K562 (cell line): Measurements from ENCODE around the gene DKK3. TPM values are rescaled to one million over a fixed set of nuclear protein-coding genes. Genes with fewer than 3 reads are reported as not detected.
A peak's percentile ranks its signal among the peaks of the same experiment; 100 is the strongest.

Experiments
- ATAC-seq: fragments of 200-7000 bp; cut with Tn5 transposase; 3 replicates; pipeline ENCODE4 v1.9.1; 2020; ENCODE audit warnings: moderate library complexity
- BruUV-seq: library from RNA; stranded (reverse); fragments of 400-500 nt; replicated peaks from 2 replicates; lab custom pipeline; 2021; lab: Mats Ljungman, UMichigan
- CTCF ChIA-PET: fragments of 300-600 bp; formaldehyde crosslinking; extraction: SDS; loops from one replicate; lab custom pipeline; 2021; ENCODE audit warnings: low intra/inter-chr PET ratio; lab: Yijun Ruan, JAX
- POLR2A ChIA-PET: fragments of 300-600, 350-650 bp; sonication (Branson Sonifier 250); formaldehyde crosslinking; extraction: SDS; loops from one replicate; lab custom pipeline; 2021; ENCODE audit warnings: antibody characterized with exemption, inconsistent platforms; lab: Yijun Ruan, JAX
- DNase-seq, 4 experiments: peaks; one replicate each; pipeline versions ENCODE4 v3.0.0 to v3.0.0-alpha.2; 2011 to 2018; ENCODE audit warnings: low spot score in 3 of 4, mixed read lengths in 3 of 4; ENCODE audit errors: extremely low read depth in 1 of 4
- FAIRE-seq: peaks from 2 replicates; lab custom pipeline; 2011; peaks lifted over from hg19 to GRCh38; lab: Jason Lieb, UNC
- H2AFZ ChIP-seq: 2 replicates; pipeline ENCODE4 v1.6.0; 2011; ENCODE audit warnings: low read depth, low read length, control low read depth, inconsistent platforms
- H3K27ac ChIP-seq: fragments of 200-600 bp; 3 replicates; pipeline ENCODE4 v1.8.0; 2011; ENCODE audit warnings: low read depth, mild to moderate bottlenecking, control low read depth, inconsistent platforms, low read length, moderate library complexity, mixed read lengths; ENCODE audit errors: extremely low read depth
- H3K27me3 ChIP-seq, 2 experiments: fragments of 300-600 bp in 1 of 2; 2 replicates in 1 of 2; 3 replicates in 1 of 2; pipeline versions ENCODE4 v1.6.0 to v1.8.0; 2011; ENCODE audit warnings: inconsistent platforms in 2 of 2, low read length in 2 of 2, mild to moderate bottlenecking in 1 of 2, mixed read lengths in 1 of 2, moderate library complexity in 1 of 2; ENCODE audit not compliant: control insufficient read depth in 2 of 2, insufficient read depth in 2 of 2
- H3K36me3 ChIP-seq: fragments of 300-600 bp; 3 replicates; pipeline ENCODE4 v1.8.0; 2011; ENCODE audit warnings: mild to moderate bottlenecking, low read length, inconsistent platforms; ENCODE audit not compliant: control insufficient read depth, insufficient read depth
- H3K4me1 ChIP-seq, 2 experiments: fragments of 200-600 bp in 1 of 2; replicated peaks in 1 of 2; 2 replicates in 1 of 2; 3 replicates in 1 of 2; pipeline versions ENCODE4 v1.5.1 to v1.8.0; 2011; ENCODE audit warnings: inconsistent platforms in 2 of 2, low read length in 2 of 2, mild to moderate bottlenecking in 1 of 2, mixed read lengths in 1 of 2, moderate library complexity in 1 of 2; ENCODE audit not compliant: control insufficient read depth in 2 of 2, insufficient read depth in 2 of 2
- H3K4me2 ChIP-seq: 2 replicates; pipeline ENCODE4 v1.6.1; 2011; ENCODE audit warnings: low read length, control low read depth, inconsistent platforms, mixed read lengths; ENCODE audit not compliant: insufficient read depth
- H3K4me3 ChIP-seq: fragments of 200-600 bp; sonication (generic), shearing (Covaris generic); 2 replicates; pipeline ENCODE4 v1.5.1; 2016; ENCODE audit warnings: control low read depth, inconsistent platforms
- H3K79me2 ChIP-seq: fragments of 200-600 bp; 3 replicates; pipeline ENCODE4 v1.8.0; 2011; ENCODE audit warnings: low read length, inconsistent platforms; ENCODE audit not compliant: control insufficient read depth, insufficient read depth
- H3K9ac ChIP-seq, 2 experiments: 2 replicates each; pipeline versions ENCODE4 v1.6.0 to v1.6.1; 2011; ENCODE audit warnings: low read depth in 2 of 2, low read length in 2 of 2, control low read depth in 1 of 2, inconsistent platforms in 1 of 2, mild to moderate bottlenecking in 1 of 2, mixed read lengths in 1 of 2; ENCODE audit not compliant: insufficient read depth in 1 of 2
- H3K9me1 ChIP-seq: one replicate; pipeline ENCODE4 v1.6.0; 2011; ENCODE audit warnings: inconsistent platforms, mild to moderate bottlenecking, low read length, moderate library complexity; ENCODE audit not compliant: control insufficient read depth, insufficient read depth
- H3K9me3 ChIP-seq: replicated peaks from 2 replicates; pipeline ENCODE4 v1.5.1; 2011; ENCODE audit warnings: low read depth, low read length, inconsistent platforms; ENCODE audit not compliant: control insufficient read depth, insufficient read depth
- H4K20me1 ChIP-seq: replicated peaks from 2 replicates; pipeline ENCODE4 v1.6.1; 2011; ENCODE audit warnings: low read length, inconsistent platforms, mixed read lengths; ENCODE audit not compliant: control insufficient read depth, insufficient read depth
- FOXM1 ChIP-seq, 2 experiments: fragments of 450-650 bp in 1 of 2; sonication (generic) in 1 of 2; formaldehyde crosslinking in 1 of 2; IDR thresholded peaks; 2 replicates each; pipeline versions ENCODE4 v1.6.1 to v1.9.0; 2017 to 2022; ENCODE audit warnings: low read depth in 2 of 2, mild to moderate bottlenecking in 2 of 2, missing genetic modification reagents in 1 of 2, moderate library complexity in 1 of 2
- HDAC1 ChIP-seq, 2 experiments: fragments of 450-650 bp; IDR thresholded peaks; 2 replicates each; pipeline ENCODE4 v1.6.1; 2016 to 2017; ENCODE audit warnings: inconsistent platforms in 1 of 2, mild to moderate bottlenecking in 1 of 2, moderate library complexity in 1 of 2
- SMAD1 ChIP-seq: fragments of 150-350 bp; IDR thresholded peaks from 2 replicates; pipeline ENCODE4 v1.6.1; 2014; ENCODE audit warnings: low read length, low read depth; ENCODE audit not compliant: partially characterized antibody
- ZNF384 ChIP-seq: IDR thresholded peaks from 2 replicates; pipeline ENCODE4 v1.6.1; 2012; ENCODE audit warnings: low read depth, low read length, improper control_type of control experiment
- WGBS: fragments of 100-300 bp; shearing (Covaris generic); methylation state at CpG from one replicate; pipeline ENCODE4 v1.1.6; 2016; ENCODE audit warnings: low coverage, mixed read lengths; ENCODE audit not compliant: insufficient coverage; ENCODE audit errors: missing lambda C conversion rate; 5-methylcytosine and 5-hydroxymethylcytosine counted together
- in situ Hi-C: fragments of 300-500 bp; cut with MboI; formaldehyde crosslinking; loops from 4 replicates; pipeline ENCODE4 v1.15.0; 2018; ENCODE audit warnings: inconsistent platforms, mixed read lengths
- intact Hi-C: fragments of 100-400 bp; cut with micrococcal nuclease; formaldehyde crosslinking; loops from 2 replicates; pipeline ENCODE4 v1.14.2; 2022
- polyA plus RNA-seq, 8 experiments: library from polyadenylated mRNA; depleted of rRNA in 4 of 8; stranded (reverse) in 5 of 8; unstranded in 3 of 8; fragments of >200 nt; fragmentation: Nextera tagmentation in 2 of 8; fragmentation: Illumina TruSeq in 1 of 8; extraction: Ambion mirVana in 2 of 8; extraction: Trizol in 1 of 8; gene quantifications; 2 replicates each; pipeline versions ENCODE4 v1.2.1 to v1.2.3, GENCODE V29; 2011 to 2014; ENCODE audit warnings: inconsistent platforms in 1 of 8, missing spikeins in 1 of 8
- total RNA-seq, 7 experiments: library from RNA; depleted of rRNA in 6 of 7; stranded (reverse); fragments of >200 nt in 6 of 7; fragmentation: Illumina TruSeq in 2 of 7; extraction: Trizol in 2 of 7; gene quantifications; 2 replicates each; pipeline versions ENCODE4 v1.2.1 to v1.2.3, GENCODE V29; 2011 to 2021; ENCODE audit warnings: low replicate concordance in 1 of 7
- TF ChIP-seq, protein P1 (sequence below): sonication (generic); formaldehyde crosslinking; IDR thresholded peaks from 2 replicates; pipeline ENCODE4 v1.8.0; 2022; ENCODE audit warnings: mild to moderate bottlenecking, missing genetic modification reagents
- TF ChIP-seq, protein P2 (sequence below), 3 experiments: fragments of 200-800 bp in 1 of 3; fragments of 250-450 bp in 1 of 3; fragments of 450-650 bp in 1 of 3; sonication (Bioruptor Pico) in 1 of 3; sonication (Bioruptor generic) in 1 of 3; formaldehyde crosslinking in 1 of 3; IDR thresholded peaks; 2 replicates each; pipeline versions ENCODE4 v1.6.1 to v1.8.0; 2016 to 2022; ENCODE audit warnings: mild to moderate bottlenecking in 2 of 3, missing genetic modification characterization in 2 of 3, missing compliant biosample characterization in 1 of 3, moderate library complexity in 1 of 3

DKK3 gene
- total and polyA plus RNA-seq, 9 of the 15 experiments (the other 6 are each of a cell fraction or from before 2014, with no cell fraction given) = 0.14 to 0.85 (median 0.38) TPM; not detected in 6

DNA sequence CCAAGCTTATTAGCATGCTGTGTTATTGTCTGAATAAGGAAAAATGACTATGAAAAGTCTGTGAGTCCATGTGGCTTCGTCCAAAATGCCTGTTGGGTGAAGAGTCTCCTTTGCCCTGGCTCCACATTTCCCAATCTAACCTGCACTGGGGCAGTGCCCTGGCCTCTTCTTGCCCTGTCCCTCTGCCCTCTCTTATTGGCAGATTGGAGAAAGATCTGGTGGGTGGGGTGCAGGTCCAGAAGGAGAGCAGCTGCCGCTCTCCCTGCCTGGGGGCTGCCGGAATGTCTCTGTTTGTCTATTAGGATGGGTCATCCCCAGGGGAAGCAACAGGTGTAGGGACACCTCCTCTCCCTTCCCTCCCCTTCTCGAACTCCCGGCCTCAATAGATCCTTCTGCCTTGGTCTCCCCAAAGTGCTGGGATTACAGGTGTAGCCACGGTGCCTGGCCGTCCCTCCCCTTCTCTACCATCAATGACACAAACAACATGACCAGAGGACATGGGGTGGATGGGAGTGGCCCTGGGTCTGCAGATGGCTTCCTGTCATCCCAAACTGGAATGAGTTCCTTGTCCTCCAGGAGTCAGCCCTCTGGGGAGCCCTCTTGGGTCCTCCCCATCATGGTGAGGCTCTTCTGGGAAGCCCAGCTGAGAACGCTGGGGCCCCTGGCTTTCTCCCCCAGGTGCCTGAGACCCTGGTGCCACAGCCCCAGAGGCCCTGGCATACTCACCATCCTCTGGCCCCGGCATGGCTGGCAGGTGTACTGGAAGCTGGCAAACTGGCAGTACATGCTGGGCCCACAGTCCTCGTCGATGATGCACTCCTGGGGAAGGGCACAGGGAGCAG is 40.5 kb downstream of the DKK3 start:
- H3K9ac ChIP-seq = peak overlapping the region in 1 of 2 experiments; percentile 13; a peak in 1 of 4 replicates
- CTCF ChIA-PET = interaction anchor here (1.8 kb wide), 1 partner anchor 169 kb away, joined by 5 read pairs; no protein-coding TSS in a partner anchor
- no TSS peak for BruUV-seq
- no peak for FAIRE-seq
- intact Hi-C loops = loop anchor here (5.0 kb wide), 1 partner anchor 74 kb away; no protein-coding TSS in a partner anchor
- H3K27ac ChIP-seq = no peak overlapping the region
- peaks cover 10% of the 10 kb centered on the region; the same call in 1 of the 2 replicates for H4K20me1 ChIP-seq
- no peak for ATAC-seq
- H3K9me1 ChIP-seq = no peaks in the 10 kb centered on the region
- DNase-seq = no peak
- WGBS = 10% methylated on average over 11 of the region's 11 CpGs
- in situ Hi-C loops = no loop called here
- no peaks in the 10 kb centered on the region for H3K79me2 ChIP-seq
- H3K36me3 ChIP-seq = no peaks in the 10 kb centered on the region
- no peak overlapping the region for H2AFZ ChIP-seq
- H3K4me2 ChIP-seq = no peak overlapping the region
- peaks cover 38 to 82% of the 10 kb centered on the region in 2 experiments for H3K27me3 ChIP-seq
- POLR2A ChIA-PET = interaction anchor here (0.8 to 1.4 kb wide), 4 partner anchors 12 to 316 kb away, joined by 3 to 4 read pairs (median 4); no protein-coding TSS in a partner anchor
- H3K9me3 ChIP-seq = no peaks in the 10 kb centered on the region
- TF ChIP-seq FOXM1 (IDR thresholded peaks at IDR 0.05; ENCODE audit: low read depth) (no peak), FOXM1 (CRISPR knock-in tag; IDR thresholded peaks at IDR 0.05; ENCODE audit: low read depth) (no peak), SMAD1 (no peak), HDAC1 (IDR thresholded peaks at IDR 0.05) (no peak), ZNF384 (no peak)
- TF ChIP-seq, protein P1, sequence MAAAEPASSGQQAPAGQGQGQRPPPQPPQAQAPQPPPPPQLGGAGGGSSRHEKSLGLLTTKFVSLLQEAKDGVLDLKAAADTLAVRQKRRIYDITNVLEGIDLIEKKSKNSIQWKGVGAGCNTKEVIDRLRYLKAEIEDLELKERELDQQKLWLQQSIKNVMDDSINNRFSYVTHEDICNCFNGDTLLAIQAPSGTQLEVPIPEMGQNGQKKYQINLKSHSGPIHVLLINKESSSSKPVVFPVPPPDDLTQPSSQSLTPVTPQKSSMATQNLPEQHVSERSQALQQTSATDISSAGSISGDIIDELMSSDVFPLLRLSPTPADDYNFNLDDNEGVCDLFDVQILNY = no peak
- TF ChIP-seq, protein P2, sequence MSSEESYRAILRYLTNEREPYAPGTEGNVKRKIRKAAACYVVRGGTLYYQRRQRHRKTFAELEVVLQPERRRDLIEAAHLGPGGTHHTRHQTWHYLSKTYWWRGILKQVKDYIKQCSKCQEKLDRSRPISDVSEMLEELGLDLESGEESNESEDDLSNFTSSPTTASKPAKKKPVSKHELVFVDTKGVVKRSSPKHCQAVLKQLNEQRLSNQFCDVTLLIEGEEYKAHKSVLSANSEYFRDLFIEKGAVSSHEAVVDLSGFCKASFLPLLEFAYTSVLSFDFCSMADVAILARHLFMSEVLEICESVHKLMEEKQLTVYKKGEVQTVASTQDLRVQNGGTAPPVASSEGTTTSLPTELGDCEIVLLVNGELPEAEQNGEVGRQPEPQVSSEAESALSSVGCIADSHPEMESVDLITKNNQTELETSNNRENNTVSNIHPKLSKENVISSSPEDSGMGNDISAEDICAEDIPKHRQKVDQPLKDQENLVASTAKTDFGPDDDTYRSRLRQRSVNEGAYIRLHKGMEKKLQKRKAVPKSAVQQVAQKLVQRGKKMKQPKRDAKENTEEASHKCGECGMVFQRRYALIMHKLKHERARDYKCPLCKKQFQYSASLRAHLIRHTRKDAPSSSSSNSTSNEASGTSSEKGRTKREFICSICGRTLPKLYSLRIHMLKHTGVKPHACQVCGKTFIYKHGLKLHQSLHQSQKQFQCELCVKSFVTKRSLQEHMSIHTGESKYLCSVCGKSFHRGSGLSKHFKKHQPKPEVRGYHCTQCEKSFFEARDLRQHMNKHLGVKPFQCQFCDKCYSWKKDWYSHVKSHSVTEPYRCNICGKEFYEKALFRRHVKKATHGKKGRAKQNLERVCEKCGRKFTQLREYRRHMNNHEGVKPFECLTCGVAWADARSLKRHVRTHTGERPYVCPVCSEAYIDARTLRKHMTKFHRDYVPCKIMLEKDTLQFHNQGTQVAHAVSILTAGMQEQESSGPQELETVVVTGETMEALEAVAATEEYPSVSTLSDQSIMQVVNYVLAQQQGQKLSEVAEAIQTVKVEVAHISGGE (CRISPR knock-in tag; IDR thresholded peaks at IDR 0.05) = no peak
- TF ChIP-seq, all 486 proteins: peak for 0
- Histone ChIP-seq H3K4me3 (no peak overlapping the region), H3K4me1 (peaks cover 0 to 12% of the 10 kb centered on the region in 2 experiments; a peak in 2 of 5 replicates)
